NCI-H774 (cell line): ENCODE measurements around the gene OR2L2.
"Not testable (repeated sequence)": the region's sequence is repeated elsewhere in the genome, so short reads cannot be mapped to it uniquely, and the experiment has no call there.

Source experiments
- DNase-seq: peaks from one replicate; lab custom pipeline; 2025; lab: John Stamatoyannopoulos, UW

The OR2L2 gene, protein sequence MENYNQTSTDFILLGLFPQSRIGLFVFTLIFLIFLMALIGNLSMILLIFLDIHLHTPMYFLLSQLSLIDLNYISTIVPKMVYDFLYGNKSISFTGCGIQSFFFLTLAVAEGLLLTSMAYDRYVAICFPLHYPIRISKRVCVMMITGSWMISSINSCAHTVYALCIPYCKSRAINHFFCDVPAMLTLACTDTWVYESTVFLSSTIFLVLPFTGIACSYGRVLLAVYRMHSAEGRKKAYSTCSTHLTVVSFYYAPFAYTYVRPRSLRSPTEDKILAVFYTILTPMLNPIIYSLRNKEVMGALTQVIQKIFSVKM

DNA sequence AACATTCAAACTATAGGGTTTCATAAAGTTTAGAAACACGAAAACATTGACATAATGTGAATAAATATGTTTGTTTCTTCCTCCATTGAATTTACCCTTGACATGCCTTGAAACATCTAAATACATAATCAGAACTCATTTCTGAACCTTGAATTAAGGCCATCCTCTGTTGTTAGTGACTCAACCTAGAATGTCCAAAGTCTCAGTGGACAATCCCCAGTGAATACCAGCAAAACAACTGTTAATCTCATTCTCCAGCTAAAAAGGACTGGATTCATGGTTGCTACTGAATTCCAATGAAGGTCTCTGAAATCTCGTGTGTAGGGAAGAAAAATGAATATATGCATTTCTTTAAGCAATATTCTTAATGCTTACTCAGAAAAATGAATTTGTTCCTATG lies at the start of gene OR2L2:
Gene OR2L2 (plus strand): TSS at position 301 of the 400 bp plus-strand sequence. CDS start 8,198 bp downstream, outside the sequence.
- no peak for DNase-seq

DNA sequence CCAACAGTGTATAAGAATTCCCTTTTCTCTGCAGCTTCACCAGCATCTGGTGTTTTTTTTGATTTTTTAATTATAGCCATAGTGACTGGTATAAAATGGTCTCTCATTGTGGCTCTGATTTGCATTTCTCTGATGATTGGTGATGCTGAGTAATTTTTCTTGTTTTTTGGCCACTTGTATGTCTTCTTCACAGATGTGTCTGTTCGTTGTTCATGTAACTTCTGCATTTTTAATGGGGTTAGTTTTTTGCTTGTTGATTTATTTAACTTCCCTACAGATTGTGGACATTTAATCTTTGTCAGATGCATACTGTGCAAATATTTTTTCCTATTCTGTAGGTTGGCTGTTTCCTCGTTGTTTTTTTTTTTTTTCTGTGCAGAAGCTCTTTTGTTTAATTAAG lies 36.9 kb upstream of the OR2L2 start:
- DNase-seq, result no peak

DNA sequence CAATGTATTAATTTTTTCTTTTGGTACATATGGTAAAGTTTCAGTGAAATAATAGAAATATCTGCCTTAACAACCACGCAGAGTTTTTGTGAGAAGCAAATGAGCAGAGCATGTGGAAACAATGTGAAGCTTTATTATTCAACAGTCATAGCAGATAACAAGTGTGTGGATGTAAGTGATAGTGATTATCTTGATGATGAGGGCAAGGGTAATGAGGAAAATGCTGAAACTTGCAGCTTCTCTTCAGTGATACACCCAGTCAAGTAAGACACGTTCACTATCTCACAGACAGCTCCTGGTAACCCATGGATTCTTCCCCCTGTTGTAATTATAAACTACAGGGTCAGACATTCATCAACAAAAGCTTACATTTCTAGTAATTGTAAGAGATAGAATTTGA lies 31.1 kb upstream of the OR2L2 start:
- DNase-seq, result no peak

DNA sequence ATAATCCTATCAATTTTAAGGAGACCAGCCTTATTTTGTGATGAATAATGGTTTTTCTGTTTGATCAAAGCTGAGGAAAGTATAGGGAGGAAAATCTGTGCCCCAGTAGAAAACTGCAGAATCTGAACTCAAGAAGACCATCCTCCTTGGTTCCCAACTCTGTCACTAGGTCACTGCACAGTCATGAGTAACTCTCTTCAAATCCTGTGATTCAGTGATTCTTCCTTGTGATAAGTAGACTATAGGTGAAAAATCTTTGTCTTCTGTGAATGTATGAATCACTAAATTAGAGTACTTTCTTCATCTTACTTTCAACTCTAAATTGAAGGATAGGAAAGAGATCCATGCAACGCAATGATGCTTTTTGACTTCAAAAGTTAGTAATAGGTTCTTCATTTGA lies 29.7 kb upstream of the OR2L2 start:
- DNase-seq, result no peak

DNA sequence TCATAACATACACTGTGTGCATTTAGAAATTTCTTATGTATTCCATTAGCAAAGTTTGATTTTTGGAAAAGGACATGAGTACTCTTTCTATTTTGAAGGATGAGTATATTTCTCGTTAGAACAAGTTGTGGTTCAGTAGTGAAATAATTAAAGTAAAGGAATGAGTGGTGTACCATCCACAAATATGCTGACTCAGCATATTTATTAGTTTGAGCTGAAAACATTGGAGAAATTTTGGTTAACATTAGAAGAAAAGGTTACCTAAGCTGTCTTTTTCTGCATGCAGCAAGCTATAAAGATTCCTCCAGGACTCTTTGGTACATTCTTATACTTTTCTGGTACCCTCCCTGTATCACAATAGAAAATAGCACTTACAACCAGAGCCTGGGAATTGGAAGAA lies 22.1 kb upstream of the OR2L2 start:
- no peak for DNase-seq

DNA sequence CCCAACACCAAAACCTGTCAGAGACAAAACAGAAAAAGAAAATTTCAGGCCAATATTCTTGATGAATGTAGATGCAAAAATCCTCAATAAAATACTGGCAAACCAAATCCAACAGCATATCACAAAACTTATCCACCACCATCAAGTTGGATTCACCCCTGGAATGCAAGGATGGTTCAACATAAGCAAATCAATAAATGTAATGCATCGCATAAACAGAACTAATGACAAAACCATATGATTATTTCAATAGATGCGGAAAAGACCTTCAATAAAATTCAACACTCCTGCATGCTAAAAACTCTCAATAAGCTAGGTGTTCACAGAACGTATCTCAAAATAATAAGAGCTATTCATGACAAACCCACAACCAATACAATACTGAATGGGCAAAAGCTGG lies 20.2 kb upstream of the OR2L2 start:
- DNase-seq, result no peak

DNA sequence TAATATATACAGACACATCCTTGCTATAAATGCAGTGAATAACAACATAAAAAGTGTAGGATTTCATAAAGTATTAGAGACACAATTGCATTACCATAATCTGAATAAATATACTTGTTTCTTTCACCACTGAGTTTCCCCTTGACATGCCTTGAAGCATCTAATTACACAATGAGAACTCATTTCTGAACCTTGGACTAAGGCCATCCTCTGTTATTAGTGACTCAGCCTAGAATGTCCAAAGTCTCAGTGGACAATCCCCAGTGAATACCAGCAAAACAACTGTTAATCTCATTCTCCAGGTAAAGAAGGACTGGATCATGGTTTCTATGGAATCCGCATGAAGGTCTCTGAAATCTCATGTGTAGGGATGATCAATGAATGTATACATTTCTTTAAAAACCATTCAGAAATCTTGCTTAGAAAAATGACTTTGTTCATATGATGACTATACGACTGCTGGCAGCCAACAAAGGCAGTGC lies 16.6 kb upstream of the OR2L2 start, which contains the start of gene OR2L5:
Gene OR2L5 (plus strand): TSS at position 432 of the 482 bp plus-strand sequence. CDS start 8,288 bp downstream, outside the sequence.
- DNase-seq, result no peak

DNA sequence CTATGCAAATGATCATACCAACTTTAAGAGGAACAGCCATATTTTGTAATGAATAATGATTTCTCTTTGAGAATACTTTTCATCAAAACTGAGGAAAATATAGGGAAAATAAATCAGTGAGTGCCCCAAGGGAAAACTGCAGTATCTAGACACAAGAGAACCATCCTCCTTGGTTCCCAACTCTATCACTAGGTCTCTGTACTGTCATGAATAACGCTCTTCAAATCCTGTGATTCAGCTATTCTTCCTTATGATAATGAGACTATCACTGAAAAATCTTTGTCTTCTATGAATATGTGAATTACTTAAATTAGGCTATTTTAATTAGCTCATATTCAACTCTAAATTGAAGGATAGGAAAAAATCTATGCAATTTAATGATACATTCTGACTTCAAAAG lies 14.1 kb upstream of the OR2L2 start:
- no peak for DNase-seq

DNA sequence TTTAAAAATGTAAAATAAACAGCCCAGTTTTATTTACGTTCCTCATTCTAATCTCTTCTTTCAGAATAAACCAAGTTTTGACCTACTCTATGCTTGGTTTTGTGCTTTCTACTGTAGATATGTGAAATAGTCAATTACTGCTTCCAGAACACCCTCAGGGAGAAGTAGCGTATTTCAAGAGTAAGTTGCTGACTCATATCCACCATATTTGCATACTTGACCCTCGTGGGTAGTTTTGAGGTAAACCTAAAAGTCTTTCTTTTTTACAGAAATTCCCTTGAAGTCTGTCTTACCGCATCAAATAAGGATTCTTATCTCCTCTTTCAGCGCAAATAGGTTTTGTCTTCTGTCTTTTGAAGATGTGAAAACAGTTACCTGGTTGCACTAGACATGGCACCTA lies 15.3 kb downstream of the OR2L2 start:
- DNase-seq, result no peak

DNA sequence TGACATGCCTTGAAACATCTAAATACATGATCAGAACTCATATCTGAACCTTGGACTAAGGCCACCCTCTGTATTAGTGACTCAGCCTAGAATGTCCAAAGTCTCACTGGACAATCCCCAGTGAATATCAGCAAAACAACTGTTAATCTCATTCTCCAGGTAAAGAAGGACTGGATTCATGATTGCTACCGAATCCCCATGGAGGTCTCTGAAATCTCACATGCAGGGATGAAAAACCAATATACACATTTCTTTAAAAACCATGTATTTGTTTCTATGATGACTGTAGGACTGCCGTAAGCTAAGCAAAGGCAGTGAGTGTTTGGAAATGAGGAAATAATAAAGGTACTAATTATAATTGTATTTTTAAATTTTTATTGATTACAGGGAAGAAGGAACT lies 16.7 kb downstream of the OR2L2 start, which contains the start of gene OR2L3:
Gene OR2L3 (plus strand): TSS at position 301 of the 400 bp plus-strand sequence. CDS start 13,846 bp downstream, outside the sequence.
- DNase-seq, result no peak

DNA sequence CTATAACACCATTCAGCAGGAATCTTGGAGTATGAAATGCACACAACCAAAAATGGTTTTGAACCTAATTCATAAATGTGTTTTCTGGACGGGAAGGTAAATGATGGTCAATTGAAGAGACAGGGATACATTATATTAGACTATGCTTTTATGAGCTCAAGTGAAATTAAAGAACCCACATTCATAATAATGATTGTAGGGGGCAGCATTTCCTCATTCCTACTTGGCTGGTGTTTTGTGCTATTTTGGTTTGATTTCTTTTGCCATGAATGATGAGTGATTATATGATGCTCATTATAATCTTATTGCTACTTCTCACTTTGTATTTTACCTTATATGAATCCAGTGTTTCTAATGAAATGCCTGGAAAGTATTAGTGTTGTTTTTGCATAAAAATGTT lies 17.1 kb downstream of the OR2L2 start:
- DNase-seq, result no peak

DNA sequence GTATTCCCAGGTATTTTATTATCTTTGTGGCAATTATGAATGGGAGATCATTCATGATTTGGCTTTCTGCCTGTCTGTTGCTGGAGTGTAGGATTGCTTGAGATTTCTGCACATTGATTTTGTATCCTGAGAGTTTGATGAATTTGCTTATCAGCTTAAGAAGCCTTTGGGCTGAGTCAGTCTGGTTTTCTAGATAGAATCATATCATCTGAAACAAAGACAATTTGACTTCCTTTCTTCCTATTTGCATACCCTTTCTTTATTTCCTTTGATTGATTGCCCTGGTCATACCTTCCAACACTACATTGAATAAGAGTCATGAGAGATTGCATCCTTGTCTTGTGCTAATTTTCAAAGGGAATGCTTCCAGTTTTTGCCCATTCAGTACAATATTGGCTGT lies 24.8 kb downstream of the OR2L2 start:
- DNase-seq, result no peak

DNA sequence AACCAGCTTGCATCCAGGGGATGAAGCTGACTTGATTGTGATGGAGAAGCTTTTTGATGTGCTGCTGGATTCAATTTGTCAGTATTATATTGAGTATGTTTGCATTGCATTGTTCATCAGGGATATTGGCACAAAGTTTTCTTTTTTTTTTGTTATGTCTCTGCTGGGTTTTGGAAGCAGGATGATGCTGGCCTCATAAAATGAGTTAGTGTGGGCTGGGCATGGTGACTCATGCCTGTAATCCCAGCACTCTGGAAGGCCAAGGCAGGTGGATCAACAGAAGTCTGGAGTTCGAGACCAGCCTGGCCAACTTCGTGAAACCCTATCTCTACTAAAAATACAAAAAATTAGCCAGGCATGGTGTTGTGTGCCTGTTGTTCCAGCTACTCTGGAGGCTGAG lies 25.4 kb downstream of the OR2L2 start:
- no peak for DNase-seq

DNA sequence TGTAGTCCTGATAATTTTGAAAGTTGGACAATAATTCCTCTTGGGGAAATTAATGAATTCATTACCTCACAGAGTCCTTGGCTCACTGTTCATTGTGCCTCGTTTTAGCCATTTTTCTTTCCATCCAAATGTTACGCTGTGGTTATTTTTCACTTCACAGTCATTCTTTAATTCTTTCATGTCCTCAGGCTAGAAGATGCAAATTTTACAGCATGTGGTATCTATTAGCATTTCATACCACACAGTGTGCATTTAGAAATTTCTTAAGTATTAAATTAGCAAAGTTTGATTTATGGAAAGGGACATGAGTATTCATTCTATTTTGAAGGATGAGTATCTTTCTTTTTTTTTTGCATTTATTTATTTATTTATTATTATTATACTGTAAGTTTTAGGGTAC lies 35.2 kb downstream of the OR2L2 start:
- no peak for DNase-seq

DNA sequence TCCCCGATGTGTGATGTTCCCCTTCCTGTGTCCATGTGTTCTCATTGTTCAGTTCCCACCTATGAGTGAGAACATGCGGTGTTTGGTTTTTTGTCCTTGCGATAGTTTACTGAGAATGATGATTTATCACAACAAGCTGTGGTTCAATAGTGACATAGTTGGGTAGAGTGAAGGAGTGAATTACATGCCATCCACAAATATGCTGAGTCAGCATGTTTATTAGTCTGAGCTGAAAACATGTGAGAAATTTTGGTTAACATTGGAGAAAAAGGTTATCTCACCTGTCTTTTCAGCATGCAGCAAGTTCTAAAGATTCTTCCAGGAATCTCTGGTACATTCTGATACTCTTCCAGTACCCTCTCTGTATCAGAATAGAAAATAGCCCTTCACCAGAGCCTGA lies 35.7 kb downstream of the OR2L2 start:
- DNase-seq, result no peak

DNA sequence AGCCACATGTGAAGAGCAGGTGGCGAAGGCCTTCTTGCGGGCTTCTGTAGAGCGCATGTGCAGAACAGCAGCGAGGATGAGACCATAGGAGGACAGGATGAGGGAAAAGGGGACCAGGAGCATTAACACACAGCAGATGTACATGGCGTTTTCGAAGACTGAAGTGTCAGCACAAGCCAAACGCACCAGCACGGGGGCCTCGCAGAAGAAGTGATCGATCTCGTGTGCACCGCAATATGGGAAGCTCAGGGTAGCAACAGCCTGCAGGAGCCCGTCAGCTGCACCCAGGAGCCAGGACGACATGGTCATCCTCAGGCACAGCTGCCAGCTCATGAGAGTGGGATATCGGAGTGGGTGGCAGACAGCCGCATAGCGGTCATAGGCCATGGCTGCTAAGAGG lies 54.0 kb downstream of the OR2L2 start:
- DNase-seq, result not testable (repeated sequence)
